ENCODE data around the gene GALK1. TPM values are rescaled to one million over a fixed set of nuclear protein-coding genes. Genes with fewer than 3 reads are reported as not detected.

GALK1 gene
- total RNA-seq, 1 experiment from 2014 or later = 36.7 TPM

- H3K18ac ChIP-seq (ENCODE audit: insufficient read length, low read depth, low read length) = no peak overlapping the region
- WGBS (ENCODE audit: extremely low coverage, insufficient read length, low lambda C conversion rate) = no CpG with 5 or more reads among the region's 12 CpGs
- Mint-ChIP-seq H3K36me3 (ENCODE audit: insufficient read depth in 1 of 3, low read depth in 3 of 3) (peaks cover 12 to 23% (median 23%) of the 10 kb centered on the region in 3 experiments), H3K4me1 (peaks cover 26 to 36% of the 10 kb centered on the region in 2 experiments), H3K27me3 (ENCODE audit: low read depth) (no peaks in the 10 kb centered on the region), H3K4me3 (no peak overlapping the region), H3K27ac (no peak overlapping the region; a peak in 1 of 7 replicates), H3K9me3 (no peaks in the 10 kb centered on the region)
- no peak overlapping the region for H4K8ac ChIP-seq (replicated peaks; ENCODE audit: insufficient read length, low read depth, low read length)
- no peaks in the 10 kb centered on the region for H3K9me3 ChIP-seq (ENCODE audit: control insufficient read depth, low read depth, low read length)
- no peak overlapping the region for H2BK15ac ChIP-seq (ENCODE audit: low read depth, low read length)
- no peaks in the 10 kb centered on the region for H4K20me1 ChIP-seq (ENCODE audit: control insufficient read depth, insufficient read depth, insufficient read length)
- no peak overlapping the region for H2AK5ac ChIP-seq (ENCODE audit: insufficient read length, low read length)
- no peak overlapping the region for H3T11ph ChIP-seq (ENCODE audit: low read length)
- no peak overlapping the region for H3K9ac ChIP-seq (ENCODE audit: extremely low read depth, insufficient read length, low read length)
- H4K91ac ChIP-seq (ENCODE audit: insufficient read length, low read depth, low read length) = no peak overlapping the region
- peak; percentile 49 for DNase-seq
- H3K4ac ChIP-seq (ENCODE audit: low read depth, low read length) = no peak overlapping the region
- no peaks in the 10 kb centered on the region for H3K4me1 ChIP-seq (ENCODE audit: insufficient read depth, low read length)
- no peak overlapping the region for H2BK12ac ChIP-seq (ENCODE audit: insufficient read length, low read depth, low read length)
- no peaks in the 10 kb centered on the region for H3K27me3 ChIP-seq (ENCODE audit: insufficient read depth, low read length)
- H3K27ac ChIP-seq (ENCODE audit: insufficient read length, low read depth, low read length) = no peak overlapping the region
- H2AFZ ChIP-seq (ENCODE audit: low read length) = no peak overlapping the region
- no peak overlapping the region for H2BK5ac ChIP-seq (ENCODE audit: insufficient read length, low read length)
- no peaks in the 10 kb centered on the region for H3K23me2 ChIP-seq (ENCODE audit: insufficient read length, low read depth, low read length, poor library complexity, severe bottlenecking)
- H3K79me1 ChIP-seq (ENCODE audit: insufficient read depth, low read depth, low read length, poor library complexity, severe bottlenecking) = no peaks in the 10 kb centered on the region
- H3K14ac ChIP-seq (ENCODE audit: insufficient read depth, low read length) = no peak overlapping the region
- H3K23ac ChIP-seq (ENCODE audit: insufficient read length, low read depth, low read length) = no peak overlapping the region
- no peak overlapping the region for H2BK20ac ChIP-seq (ENCODE audit: low read depth, low read length, poor library complexity, severe bottlenecking)
- H3K56ac ChIP-seq (ENCODE audit: insufficient read length, low read depth, low read length) = no peak overlapping the region
- no peak for TF ChIP-seq CTCF (conservative IDR thresholded peaks at IDR 0.05)
- no peak overlapping the region for H2BK120ac ChIP-seq (ENCODE audit: low read depth, low read length, poor library complexity, severe bottlenecking)
- H3K79me2 ChIP-seq (ENCODE audit: insufficient read depth, low read length) = peaks cover 2% of the 10 kb centered on the region; the same call in 1 of the 2 replicates
- no peak overlapping the region for H3K4me2 ChIP-seq (ENCODE audit: insufficient read depth, insufficient read length, low read length)
- H4K5ac ChIP-seq (ENCODE audit: insufficient read length, low read depth, low read length) = no peak overlapping the region
Observed at GRCh38 chr17:75773121-75773807, 8.3 kb upstream of the GALK1 start.
